Esophagus muscularis mucosa (tissue), 4 donors: ENCODE measurements around the gene FAM120B.

Experiments
- EP300 ChIP-seq: sonication (generic); formaldehyde crosslinking; IDR thresholded peaks from one replicate; pipeline ENCODE4 v1.6.1; 2017; ENCODE audit warnings: antibody characterized with exemption
- POLR2A ChIP-seq: fragments of 450-650 bp; IDR thresholded peaks from one replicate; pipeline ENCODE4 v1.6.1; 2017; ENCODE audit warnings: antibody characterized with exemption, moderate library complexity, mild to moderate bottlenecking, low read depth
- POLR2AphosphoS5 ChIP-seq, 2 donors: sonication (generic); formaldehyde crosslinking; IDR thresholded peaks; one replicate each; pipeline ENCODE4 v1.6.1; 2017; ENCODE audit warnings: antibody characterized with exemption in 2 of 2
- TF ChIP-seq, protein P1 (sequence below), 3 experiments: fragments of 200-600 bp in 2 of 3; fragments of 450-650 bp in 1 of 3; sonication (generic) in 2 of 3; IDR thresholded peaks; one replicate each; pipeline ENCODE4 v1.5.1; 2017 to 2019; ENCODE audit warnings: antibody characterized with exemption in 3 of 3, mild to moderate bottlenecking in 2 of 3, moderate library complexity in 1 of 3

- TF ChIP-seq POLR2A (no peak), EP300 (no peak), POLR2AphosphoS5 (IDR thresholded peaks at IDR 0.05) (no peak)
- TF ChIP-seq, protein P1, sequence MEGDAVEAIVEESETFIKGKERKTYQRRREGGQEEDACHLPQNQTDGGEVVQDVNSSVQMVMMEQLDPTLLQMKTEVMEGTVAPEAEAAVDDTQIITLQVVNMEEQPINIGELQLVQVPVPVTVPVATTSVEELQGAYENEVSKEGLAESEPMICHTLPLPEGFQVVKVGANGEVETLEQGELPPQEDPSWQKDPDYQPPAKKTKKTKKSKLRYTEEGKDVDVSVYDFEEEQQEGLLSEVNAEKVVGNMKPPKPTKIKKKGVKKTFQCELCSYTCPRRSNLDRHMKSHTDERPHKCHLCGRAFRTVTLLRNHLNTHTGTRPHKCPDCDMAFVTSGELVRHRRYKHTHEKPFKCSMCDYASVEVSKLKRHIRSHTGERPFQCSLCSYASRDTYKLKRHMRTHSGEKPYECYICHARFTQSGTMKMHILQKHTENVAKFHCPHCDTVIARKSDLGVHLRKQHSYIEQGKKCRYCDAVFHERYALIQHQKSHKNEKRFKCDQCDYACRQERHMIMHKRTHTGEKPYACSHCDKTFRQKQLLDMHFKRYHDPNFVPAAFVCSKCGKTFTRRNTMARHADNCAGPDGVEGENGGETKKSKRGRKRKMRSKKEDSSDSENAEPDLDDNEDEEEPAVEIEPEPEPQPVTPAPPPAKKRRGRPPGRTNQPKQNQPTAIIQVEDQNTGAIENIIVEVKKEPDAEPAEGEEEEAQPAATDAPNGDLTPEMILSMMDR (IDR thresholded peaks at IDR 0.05) = no peak
Observed at GRCh38 chr6:170405311-170405975, 98.9 kb downstream of the FAM120B start.
